ENCODE data around the gene TMEM219. TPM values are rescaled to one million over a fixed set of nuclear protein-coding genes. Genes with fewer than 3 reads are reported as not detected.

Gene TMEM219
- total RNA-seq (ENCODE audit: low replicate concordance), result 47.5 and 77.3 TPM in 2 replicates

GRCh38 chr16:29961479-29962343, at the start of gene TMEM219:
TSS of gene TMEM219 (plus strand) at chr16:29962079. CDS start at chr16:29963144, 1,065 bp downstream.

GRCh38 chr16:29925781-29926710, 35.8 kb upstream of the TMEM219 start, which contains the start of gene KCTD13:
TSS of gene KCTD13 (minus strand) at chr16:29926226. CDS start at chr16:29926033, 193 bp downstream.

GRCh38 chr16:29973384-29974246, 11.7 kb downstream of the TMEM219 start, which contains the start of gene TAOK2:
TSS of gene TAOK2 (plus strand) at chr16:29973868. CDS start at chr16:29977773, 3,905 bp downstream.

GRCh38 chr16:29995324-29995910, 33.5 kb downstream of the TMEM219 start, which contains the start of gene HIRIP3:
TSS of gene HIRIP3 (minus strand) at chr16:29995617. CDS start at chr16:29995605, 12 bp downstream.

GRCh38 chr16:29995911-29996765, 34.3 kb downstream of the TMEM219 start, which contains the start of gene INO80E:
TSS of gene INO80E (plus strand) at chr16:29996241. CDS start at chr16:29996311, 70 bp downstream.

GRCh38 chr16:30010844-30011713, 49.2 kb downstream of the TMEM219 start, which contains the start of gene DOC2A:
TSS of gene DOC2A (minus strand) at chr16:30011027. CDS start at chr16:30010222, 805 bp downstream.

Other genes with a start within 250 kb of the TMEM219 start
- not detected in 2 replicates for gene C16orf54, start 216.1 kb upstream of the TMEM219 start, total RNA-seq (ENCODE audit: low replicate concordance)
- not detected in 2 replicates for gene ZG16, start 183.8 kb upstream of the TMEM219 start, total RNA-seq (ENCODE audit: low replicate concordance)
- gene KIF22, start 171.3 kb upstream of the TMEM219 start, total RNA-seq (ENCODE audit: low replicate concordance), result 8.4 and 20.4 TPM in 2 replicates
- gene MAZ, start 155.6 kb upstream of the TMEM219 start, total RNA-seq (ENCODE audit: low replicate concordance), result 166 and 189 TPM in 2 replicates
- 0.38 and 1.6 TPM in 2 replicates for gene PRRT2, start 149.9 kb upstream of the TMEM219 start, total RNA-seq (ENCODE audit: low replicate concordance)
- gene PAGR1, start 145.9 kb upstream of the TMEM219 start, total RNA-seq (ENCODE audit: low replicate concordance), result 4.4 and 16.9 TPM in 2 replicates
- gene MVP, start 141.6 kb upstream of the TMEM219 start, total RNA-seq (ENCODE audit: low replicate concordance), result 281 and 542 TPM in 2 replicates
- 65.0 and 80.7 TPM in 2 replicates for gene CDIPT, start 98.9 kb upstream of the TMEM219 start, total RNA-seq (ENCODE audit: low replicate concordance)
- gene SEZ6L2, start 62.5 kb upstream of the TMEM219 start, total RNA-seq (ENCODE audit: low replicate concordance), result 2.3 and 6.6 TPM in 2 replicates
- gene ASPHD1, start 61.6 kb upstream of the TMEM219 start, total RNA-seq (ENCODE audit: low replicate concordance), result 3.4 and 13.5 TPM in 2 replicates
- gene KCTD13, start 35.9 kb upstream of the TMEM219 start, total RNA-seq (ENCODE audit: low replicate concordance), result 4.9 and 5.7 TPM in 2 replicates
- gene TAOK2, start 11.8 kb downstream of the TMEM219 start, total RNA-seq (ENCODE audit: low replicate concordance), result 36.0 and 45.1 TPM in 2 replicates
- gene HIRIP3, start 33.5 kb downstream of the TMEM219 start, total RNA-seq (ENCODE audit: low replicate concordance), result 5.9 and 6.8 TPM in 2 replicates
- gene INO80E, start 34.2 kb downstream of the TMEM219 start, total RNA-seq (ENCODE audit: low replicate concordance), result 11.5 and 13.8 TPM in 2 replicates
- gene DOC2A, start 48.9 kb downstream of the TMEM219 start, total RNA-seq (ENCODE audit: low replicate concordance), result 0.08 and 0.23 TPM in 2 replicates
- gene C16orf92, start 61.1 kb downstream of the TMEM219 start, total RNA-seq (ENCODE audit: low replicate concordance), result not detected in 2 replicates
- gene TLCD3B, start 69.2 kb downstream of the TMEM219 start, total RNA-seq (ENCODE audit: low replicate concordance), result not detected in 2 replicates
- gene ALDOA, start 103.7 kb downstream of the TMEM219 start, total RNA-seq (ENCODE audit: low replicate concordance), result 454 and 683 TPM in 2 replicates
- 243 and 256 TPM in 2 replicates for gene PPP4C, start 113.9 kb downstream of the TMEM219 start, total RNA-seq (ENCODE audit: low replicate concordance)
- gene TBX6, start 129.8 kb downstream of the TMEM219 start, total RNA-seq (ENCODE audit: low replicate concordance), result under 0.01 and 0.12 TPM in 2 replicates
- gene YPEL3, start 134.1 kb downstream of the TMEM219 start, total RNA-seq (ENCODE audit: low replicate concordance), result 8.1 and 11.5 TPM in 2 replicates
- 0.60 and 4.4 TPM in 2 replicates for gene GDPD3, start 151.5 kb downstream of the TMEM219 start, total RNA-seq (ENCODE audit: low replicate concordance)
- gene MAPK3, start 161.1 kb downstream of the TMEM219 start, total RNA-seq (ENCODE audit: low replicate concordance), result 27.1 and 40.4 TPM in 2 replicates
- 0.47 and 1.9 TPM in 2 replicates for gene CORO1A, start 221.5 kb downstream of the TMEM219 start, total RNA-seq (ENCODE audit: low replicate concordance)
- 23.3 and 43.5 TPM in 2 replicates for gene BOLA2B, start 231.6 kb downstream of the TMEM219 start, total RNA-seq (ENCODE audit: low replicate concordance)
- 6.2 and 39.7 TPM in 2 replicates for gene SLX1A, start 231.8 kb downstream of the TMEM219 start, total RNA-seq (ENCODE audit: low replicate concordance)
- gene SULT1A3, start 237.2 kb downstream of the TMEM219 start, total RNA-seq (ENCODE audit: low replicate concordance), result 1.2 and 1.4 TPM in 2 replicates

Data from smooth muscle cell of the coronary artery (primary cell).